Glomerular visceral epithelial cell (primary cell): ENCODE results near the gene CUX1.
"Not testable (repeated sequence)": the region's sequence is repeated elsewhere in the genome, so short reads cannot be mapped to it uniquely, and the experiment has no call there.

Experiments
- DNase-seq: peaks from one replicate; pipeline ENCODE4 v3.0.0-alpha.2; 2016; ENCODE audit errors: extremely low spot score

CUX1 gene

GRCh38 chr7:102183848-102184247 is 366.4 kb downstream of the CUX1 start:
- not testable (repeated sequence) for DNase-seq

DNA sequence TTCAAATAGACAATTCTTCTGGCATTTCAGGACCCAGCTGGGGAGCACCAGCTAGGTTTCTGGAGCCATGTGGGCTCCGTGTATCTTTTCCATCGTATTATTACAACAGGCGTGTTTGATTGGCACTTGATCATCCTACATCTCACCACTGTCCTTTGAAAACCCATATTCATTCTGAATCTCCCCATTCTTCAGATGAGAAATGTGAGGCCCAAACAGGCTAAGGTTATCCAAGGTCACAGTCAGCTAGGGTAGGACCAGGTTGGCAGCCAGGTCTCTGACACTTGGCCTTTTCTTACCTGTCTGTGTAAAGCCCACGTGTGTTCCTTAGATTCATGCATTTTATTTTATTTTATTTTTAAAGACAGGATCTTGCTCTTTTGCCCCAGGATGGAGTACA is 366.9 kb downstream of the CUX1 start:
- no peak for DNase-seq

DNA sequence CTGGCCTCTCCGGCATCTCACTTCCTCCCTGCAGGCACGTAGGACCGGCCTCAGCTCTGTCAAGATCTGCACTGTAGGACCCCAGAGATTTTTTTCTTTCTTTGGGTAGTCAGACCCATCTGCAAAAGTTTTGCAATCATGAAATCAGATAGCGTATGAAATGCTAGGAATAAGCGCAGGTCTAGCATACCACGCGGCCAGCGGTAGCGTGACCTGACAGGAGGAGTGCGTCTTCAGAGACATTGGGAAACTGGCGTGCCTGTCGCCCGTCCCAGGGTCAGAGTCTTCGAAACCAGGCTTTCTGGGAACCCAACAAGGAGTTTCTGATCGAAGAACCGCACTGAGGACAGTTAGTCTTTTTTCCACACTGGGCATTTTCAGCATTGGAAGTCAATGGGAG is 368.4 kb downstream of the CUX1 start:
- DNase-seq, result no peak

GRCh38 chr7:102186306-102186705 is 368.9 kb downstream of the CUX1 start:
- DNase-seq, result no peak

DNA sequence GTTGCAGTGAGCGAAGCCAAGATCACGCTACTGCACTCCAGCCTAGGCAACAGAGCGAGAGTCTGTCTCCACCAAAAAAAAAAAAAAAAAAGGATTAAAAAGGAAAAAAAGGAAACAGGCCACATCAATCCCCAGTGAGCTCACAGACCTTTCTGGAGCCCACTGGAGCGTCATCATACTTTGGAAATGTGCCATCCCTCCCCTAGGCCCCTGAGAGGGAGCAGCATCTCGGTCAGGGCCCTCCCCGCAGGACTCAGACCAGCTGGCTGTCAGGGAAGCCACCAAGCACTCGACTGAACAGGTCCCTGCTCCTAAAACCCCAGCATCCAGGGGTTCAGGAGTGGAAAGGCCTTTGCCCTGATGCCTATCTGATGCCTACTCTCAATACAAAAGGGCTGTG is 371.3 kb downstream of the CUX1 start:
- DNase-seq, result no peak

DNA sequence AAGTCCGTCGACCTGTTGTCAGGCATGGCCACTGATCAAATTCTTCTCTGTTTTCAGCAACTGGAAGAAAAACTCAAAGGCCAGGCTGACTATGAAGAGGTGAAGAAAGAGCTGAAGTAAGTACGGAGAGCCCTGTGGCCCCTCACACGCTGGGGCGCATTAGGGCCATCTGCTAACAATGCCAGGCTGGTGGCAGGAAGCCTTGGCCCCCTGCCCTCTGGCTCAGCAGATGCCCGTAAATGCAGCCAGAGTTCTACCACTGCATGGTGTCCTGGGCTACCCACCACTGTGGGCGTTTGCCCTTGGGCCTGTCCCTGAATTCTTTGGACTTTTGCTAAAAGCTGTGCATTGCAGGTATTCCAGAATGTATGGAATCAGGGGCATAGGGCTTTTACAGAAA is 372.3 kb downstream of the CUX1 start:
- no peak for DNase-seq

DNA sequence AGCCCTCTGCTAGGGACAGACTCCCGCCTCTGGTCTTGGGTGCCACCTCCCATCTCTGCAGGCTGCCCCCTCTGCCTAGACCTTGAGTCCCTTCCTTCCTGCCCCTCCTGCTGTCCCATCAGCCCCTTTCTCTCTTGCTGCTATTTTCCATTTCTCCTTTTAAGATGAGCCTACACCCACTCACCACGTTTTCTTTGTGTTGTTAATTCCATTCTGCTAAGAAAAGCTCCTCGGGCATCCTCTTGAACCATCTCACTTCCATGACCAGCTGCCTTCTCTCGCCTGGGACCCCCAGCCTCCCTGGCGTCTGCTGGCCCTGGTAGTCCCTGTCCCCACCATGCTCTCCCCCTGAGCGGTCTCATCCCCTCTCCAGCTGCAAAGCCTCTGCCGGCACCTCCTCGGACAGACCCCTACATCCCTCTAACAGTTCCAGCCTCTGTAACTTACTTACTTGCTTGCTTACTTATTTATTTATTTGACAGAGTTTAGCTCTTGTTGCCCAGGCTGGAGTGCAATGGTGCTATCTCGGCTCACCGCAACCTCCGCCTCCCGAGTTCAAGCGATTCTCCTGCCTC is 373.4 kb downstream of the CUX1 start:
- no peak for DNase-seq

- DNase-seq, result no peak
Observed at GRCh38 chr7:102191556-102192379, 374.3 kb downstream of the CUX1 start.

DNA sequence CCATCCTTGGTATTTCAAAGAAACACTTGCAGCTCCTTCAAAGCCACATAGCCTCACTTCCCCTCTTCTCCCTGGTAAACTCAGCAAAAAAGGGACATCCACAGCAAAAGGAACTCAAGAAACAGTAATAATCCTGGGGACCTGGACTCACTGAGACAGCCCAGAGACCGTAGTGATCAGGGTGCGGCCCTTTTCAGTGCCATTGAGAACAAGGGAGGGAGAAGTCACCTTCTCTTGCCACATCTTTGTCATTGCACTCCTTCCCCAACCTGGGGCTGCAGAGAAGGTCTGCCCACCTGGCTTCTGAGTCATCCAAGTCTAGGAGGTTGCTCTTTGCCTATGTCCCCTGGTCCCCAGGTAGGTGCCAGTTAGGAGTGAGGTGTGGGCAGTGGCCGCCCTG is 375.4 kb downstream of the CUX1 start:
- DNase-seq, result no peak

DNA sequence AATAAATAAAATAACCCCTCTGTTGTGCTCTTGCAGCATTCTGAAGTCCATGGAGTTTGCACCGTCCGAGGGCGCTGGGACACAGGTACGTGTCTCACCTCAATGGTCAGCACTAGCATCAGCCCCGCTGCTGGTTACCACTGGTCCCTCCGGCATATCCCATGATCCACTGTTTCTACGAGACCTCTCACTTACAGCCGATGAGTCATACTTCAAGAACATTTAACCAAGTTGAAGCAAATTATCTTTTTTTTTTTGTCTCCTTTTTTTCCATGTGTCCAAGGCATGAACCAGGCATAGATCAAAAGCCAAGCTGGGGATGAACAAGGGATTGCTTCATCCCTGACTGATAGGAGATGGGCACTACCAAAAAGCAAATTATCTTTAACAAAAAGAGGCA is 376.4 kb downstream of the CUX1 start:
- DNase-seq, result no peak

GRCh38 chr7:102195361-102195760 is 377.9 kb downstream of the CUX1 start:
- no peak for DNase-seq

GRCh38 chr7:102196028-102196427 is 378.6 kb downstream of the CUX1 start:
- DNase-seq, result no peak

DNA sequence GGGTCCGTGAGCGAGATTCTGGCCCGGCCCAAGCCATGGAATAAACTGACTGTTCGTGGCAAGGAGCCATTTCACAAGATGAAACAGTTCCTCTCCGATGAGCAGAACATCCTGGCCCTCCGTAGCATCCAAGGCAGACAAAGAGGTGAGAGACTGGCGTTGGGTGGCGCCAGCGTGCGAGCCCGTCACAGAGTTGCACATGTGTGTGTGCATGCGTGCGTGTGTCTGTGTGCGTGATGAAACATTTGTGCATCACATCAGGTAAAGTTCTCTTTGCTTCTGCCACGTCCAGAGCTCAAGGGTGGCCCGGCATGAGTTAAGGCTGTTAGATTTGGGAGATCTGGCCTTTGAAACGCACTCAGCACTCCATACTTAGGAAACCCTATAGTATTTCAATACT is 379.7 kb downstream of the CUX1 start:
- DNase-seq, result no peak

DNA sequence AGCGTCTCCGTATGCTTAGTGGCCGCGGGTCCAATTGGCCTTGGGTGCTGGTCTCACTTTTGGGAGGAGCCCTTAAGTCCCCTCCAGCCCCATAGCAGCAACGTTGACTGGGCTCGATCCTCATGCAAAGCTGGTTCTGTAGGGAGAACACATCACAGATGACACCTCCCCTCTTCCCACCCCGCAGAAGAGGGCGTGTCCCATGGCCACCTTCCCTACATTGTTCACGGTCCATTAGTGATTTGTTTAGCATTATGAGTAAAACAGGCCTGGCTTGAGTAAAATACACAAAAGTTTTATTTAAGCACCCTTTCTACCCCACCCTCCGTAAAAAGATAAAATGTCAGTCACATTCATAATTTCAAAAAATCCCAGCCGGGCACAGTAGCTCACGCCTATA is 380.2 kb downstream of the CUX1 start:
- no peak for DNase-seq

- no peak for DNase-seq
Observed at GRCh38 chr7:102198417-102198956, 381.1 kb downstream of the CUX1 start.

DNA sequence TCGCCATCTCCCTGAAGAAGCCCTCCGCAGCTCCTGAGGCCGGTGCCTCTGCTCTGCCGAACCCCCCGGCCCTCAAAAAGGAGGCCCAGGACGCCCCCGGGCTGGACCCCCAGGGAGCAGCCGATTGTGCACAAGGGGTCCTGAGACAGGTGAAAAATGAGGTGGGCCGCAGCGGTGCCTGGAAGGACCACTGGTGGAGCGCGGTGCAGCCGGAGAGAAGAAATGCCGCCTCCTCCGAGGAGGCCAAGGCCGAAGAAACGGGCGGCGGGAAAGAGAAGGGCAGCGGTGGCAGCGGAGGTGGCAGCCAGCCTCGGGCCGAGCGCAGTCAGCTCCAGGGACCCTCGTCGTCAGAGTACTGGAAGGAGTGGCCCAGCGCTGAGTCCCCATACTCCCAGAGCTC is 384.1 kb downstream of the CUX1 start:
- DNase-seq, result no peak

DNA sequence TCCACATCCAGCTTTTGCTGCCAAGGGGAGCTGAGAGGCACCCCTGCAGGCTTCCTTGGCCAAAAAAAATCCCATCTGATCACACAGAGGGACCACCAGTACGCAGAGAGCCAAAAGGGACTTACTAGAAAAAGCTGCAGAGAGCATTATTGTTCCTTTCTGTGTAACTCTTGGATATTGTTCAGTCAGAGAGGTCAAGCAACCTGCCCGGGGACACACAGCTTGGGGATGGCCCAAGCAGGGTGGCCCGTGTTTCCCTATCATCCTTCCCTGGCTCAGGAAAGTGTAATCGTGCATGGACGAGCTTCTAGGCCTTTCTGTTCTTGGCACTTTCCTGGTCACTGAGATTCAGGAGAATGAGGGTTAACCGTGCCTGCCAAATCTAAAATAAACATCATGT is 385.1 kb downstream of the CUX1 start:
- no peak for DNase-seq

DNA sequence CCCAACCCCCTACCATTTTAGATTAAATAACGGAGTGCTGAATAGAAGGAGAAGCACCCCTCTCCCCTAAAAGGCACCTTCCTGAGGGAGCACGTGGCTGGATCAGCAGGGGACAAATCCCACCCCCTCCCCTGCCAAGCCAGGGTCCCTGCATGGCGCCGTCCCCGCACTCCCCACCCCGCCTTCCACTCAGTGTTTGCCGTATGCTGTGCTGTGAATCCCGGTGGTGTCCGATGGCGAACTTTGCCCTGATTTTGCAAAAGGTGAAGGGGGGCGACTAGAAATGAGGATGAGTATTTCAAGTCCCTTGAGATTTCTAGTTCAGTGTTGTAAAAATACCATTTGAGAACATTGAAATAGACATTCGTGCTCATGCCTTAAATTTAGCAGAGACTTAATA is 385.8 kb downstream of the CUX1 start:
- DNase-seq, result no peak

DNA sequence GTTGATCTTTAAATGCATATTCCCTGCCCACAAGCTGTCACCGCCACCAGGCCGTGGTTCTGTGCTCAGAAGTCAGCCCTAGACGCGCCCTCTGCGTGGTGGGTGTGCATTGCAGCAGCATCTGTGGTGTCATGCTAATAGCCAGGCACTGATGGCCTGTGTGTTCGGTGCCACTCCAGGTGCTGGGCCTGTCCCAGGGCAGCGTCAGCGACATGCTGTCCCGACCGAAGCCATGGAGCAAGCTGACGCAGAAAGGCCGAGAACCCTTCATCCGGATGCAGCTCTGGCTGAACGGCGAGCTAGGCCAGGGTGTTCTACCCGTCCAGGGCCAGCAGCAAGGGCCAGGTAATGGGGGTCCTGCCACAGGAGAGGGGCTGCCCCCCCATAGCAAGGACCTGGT is 386.8 kb downstream of the CUX1 start:
- DNase-seq, result no peak

- DNase-seq, result no peak
Observed at GRCh38 chr7:102205915-102206314, 388.5 kb downstream of the CUX1 start.

DNA sequence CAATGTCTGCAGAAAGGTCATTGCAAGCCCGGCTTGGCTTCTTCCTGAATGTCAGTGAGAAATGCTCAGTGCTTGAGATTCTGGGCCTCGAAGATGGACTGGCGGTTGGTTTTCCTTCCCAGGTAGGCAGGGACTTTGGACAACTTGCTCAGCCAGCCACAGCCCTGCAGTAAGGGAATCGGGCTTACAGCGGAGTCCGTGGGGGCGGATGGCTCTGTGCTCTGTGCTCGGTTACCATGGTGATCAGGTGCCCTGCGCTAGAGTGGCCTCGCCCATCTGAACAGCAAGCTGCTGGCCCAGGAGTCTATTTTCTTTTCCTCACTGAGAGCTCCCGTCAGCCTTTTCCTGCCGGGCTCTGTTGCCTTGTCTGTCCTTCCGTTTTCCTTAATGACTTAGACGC is 391.4 kb downstream of the CUX1 start:
- no peak for DNase-seq

DNA sequence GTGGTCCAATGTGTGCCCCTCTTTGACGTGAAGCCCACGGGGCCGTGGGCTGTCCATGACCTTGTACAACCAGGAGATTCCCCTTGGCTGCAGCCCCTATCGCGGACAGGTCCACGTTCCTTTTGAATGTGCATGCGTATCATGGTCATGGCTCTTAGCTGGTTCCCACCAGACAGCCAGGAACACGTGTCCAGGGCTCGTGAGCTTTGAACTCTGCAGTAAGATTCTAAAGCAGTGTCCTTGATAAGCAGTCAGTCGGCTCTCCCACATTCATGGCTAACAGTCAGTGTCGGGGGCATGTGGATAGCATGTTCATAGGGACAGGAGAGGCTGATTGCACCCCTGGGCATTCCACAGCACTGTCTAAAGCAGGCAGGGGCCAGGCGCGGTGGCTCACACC is 393.4 kb downstream of the CUX1 start:
- DNase-seq, result no peak
